ENCODE measurements around the gene LEFTY1. TPM values are rescaled to one million over a fixed set of nuclear protein-coding genes. Genes with fewer than 3 reads are reported as not detected.

LEFTY1 gene
- total RNA-seq, 1 experiment from 2014 or later, result not detected

GRCh38 chr1:225919906-225920305 is 31.0 kb upstream of the LEFTY1 start:
- BruUV-seq (replicated peaks), result no TSS peak
- no peak for TF ChIP-seq SIN3A (IDR thresholded peaks at IDR 0.05; ENCODE audit: borderline replicate concordance, insufficient read depth, low read depth, low read length)
- TF ChIP-seq, protein P1, sequence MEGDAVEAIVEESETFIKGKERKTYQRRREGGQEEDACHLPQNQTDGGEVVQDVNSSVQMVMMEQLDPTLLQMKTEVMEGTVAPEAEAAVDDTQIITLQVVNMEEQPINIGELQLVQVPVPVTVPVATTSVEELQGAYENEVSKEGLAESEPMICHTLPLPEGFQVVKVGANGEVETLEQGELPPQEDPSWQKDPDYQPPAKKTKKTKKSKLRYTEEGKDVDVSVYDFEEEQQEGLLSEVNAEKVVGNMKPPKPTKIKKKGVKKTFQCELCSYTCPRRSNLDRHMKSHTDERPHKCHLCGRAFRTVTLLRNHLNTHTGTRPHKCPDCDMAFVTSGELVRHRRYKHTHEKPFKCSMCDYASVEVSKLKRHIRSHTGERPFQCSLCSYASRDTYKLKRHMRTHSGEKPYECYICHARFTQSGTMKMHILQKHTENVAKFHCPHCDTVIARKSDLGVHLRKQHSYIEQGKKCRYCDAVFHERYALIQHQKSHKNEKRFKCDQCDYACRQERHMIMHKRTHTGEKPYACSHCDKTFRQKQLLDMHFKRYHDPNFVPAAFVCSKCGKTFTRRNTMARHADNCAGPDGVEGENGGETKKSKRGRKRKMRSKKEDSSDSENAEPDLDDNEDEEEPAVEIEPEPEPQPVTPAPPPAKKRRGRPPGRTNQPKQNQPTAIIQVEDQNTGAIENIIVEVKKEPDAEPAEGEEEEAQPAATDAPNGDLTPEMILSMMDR (IDR thresholded peaks at IDR 0.05), result no peak
- no peak for TF ChIP-seq POLR2AphosphoS5 (IDR thresholded peaks at IDR 0.05; ENCODE audit: low read depth, low read length)
- TF ChIP-seq TCF7L2 (IDR thresholded peaks at IDR 0.05; ENCODE audit: low read depth, low read length), result no peak
- TF ChIP-seq, protein P2, sequence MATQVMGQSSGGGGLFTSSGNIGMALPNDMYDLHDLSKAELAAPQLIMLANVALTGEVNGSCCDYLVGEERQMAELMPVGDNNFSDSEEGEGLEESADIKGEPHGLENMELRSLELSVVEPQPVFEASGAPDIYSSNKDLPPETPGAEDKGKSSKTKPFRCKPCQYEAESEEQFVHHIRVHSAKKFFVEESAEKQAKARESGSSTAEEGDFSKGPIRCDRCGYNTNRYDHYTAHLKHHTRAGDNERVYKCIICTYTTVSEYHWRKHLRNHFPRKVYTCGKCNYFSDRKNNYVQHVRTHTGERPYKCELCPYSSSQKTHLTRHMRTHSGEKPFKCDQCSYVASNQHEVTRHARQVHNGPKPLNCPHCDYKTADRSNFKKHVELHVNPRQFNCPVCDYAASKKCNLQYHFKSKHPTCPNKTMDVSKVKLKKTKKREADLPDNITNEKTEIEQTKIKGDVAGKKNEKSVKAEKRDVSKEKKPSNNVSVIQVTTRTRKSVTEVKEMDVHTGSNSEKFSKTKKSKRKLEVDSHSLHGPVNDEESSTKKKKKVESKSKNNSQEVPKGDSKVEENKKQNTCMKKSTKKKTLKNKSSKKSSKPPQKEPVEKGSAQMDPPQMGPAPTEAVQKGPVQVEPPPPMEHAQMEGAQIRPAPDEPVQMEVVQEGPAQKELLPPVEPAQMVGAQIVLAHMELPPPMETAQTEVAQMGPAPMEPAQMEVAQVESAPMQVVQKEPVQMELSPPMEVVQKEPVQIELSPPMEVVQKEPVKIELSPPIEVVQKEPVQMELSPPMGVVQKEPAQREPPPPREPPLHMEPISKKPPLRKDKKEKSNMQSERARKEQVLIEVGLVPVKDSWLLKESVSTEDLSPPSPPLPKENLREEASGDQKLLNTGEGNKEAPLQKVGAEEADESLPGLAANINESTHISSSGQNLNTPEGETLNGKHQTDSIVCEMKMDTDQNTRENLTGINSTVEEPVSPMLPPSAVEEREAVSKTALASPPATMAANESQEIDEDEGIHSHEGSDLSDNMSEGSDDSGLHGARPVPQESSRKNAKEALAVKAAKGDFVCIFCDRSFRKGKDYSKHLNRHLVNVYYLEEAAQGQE (IDR thresholded peaks at IDR 0.05; ENCODE audit: insufficient read depth in 1 of 2, low read depth in 2 of 2, low read length in 1 of 2), result no peak
- Histone ChIP-seq H3K36me3 (ENCODE audit: control insufficient read depth, insufficient read depth, low read length) (peaks cover 15% of the 10 kb centered on the region; the same call in 1 of the 2 replicates), H3K27ac (ENCODE audit: low read length) (0 out of 2 replicates have a peak overlapping the region, but pooled peaks have one; percentile 23), H3K4me1 (ENCODE audit: control insufficient read depth, insufficient read depth, low read length) (peaks cover 13% of the 10 kb centered on the region), H3K4me3 (ENCODE audit: low read depth in 2 of 2, low read length in 2 of 2) (no peak overlapping the region), H3K9me3 (ENCODE audit: control insufficient read depth, insufficient read depth, low read depth, low read length) (no peaks in the 10 kb centered on the region), H3K27me3 (ENCODE audit: control insufficient read depth, insufficient read depth, low read length) (no peaks in the 10 kb centered on the region)
- ATAC-seq, result no peak
- no peak for DNase-seq (ENCODE audit: low read depth, low spot score)
- intact Hi-C loops (cut with micrococcal nuclease; ENCODE audit: unreplicated experiment), result loop anchor here (10.0 kb wide), 1 partner anchor 55 kb away; no protein-coding TSS in a partner anchor
- in situ Hi-C loops (cut with HindIII; ENCODE audit: low pct_unique_long_range_greater_than_20kb, low sequenced_read_pairs), result no loop called here
- ChIA-PET CTCF (no interaction called here), POLR2A (no interaction called here)

GRCh38 chr1:225918280-225918679 is 29.3 kb upstream of the LEFTY1 start:
- in situ Hi-C loops (cut with HindIII; ENCODE audit: low pct_unique_long_range_greater_than_20kb, low sequenced_read_pairs), result no loop called here
- Histone ChIP-seq H3K4me1 (ENCODE audit: control insufficient read depth, insufficient read depth, low read length) (peaks cover 12% of the 10 kb centered on the region), H3K27ac (ENCODE audit: low read length) (no peak overlapping the region), H3K27me3 (ENCODE audit: control insufficient read depth, insufficient read depth, low read length) (no peaks in the 10 kb centered on the region), H3K36me3 (ENCODE audit: control insufficient read depth, insufficient read depth, low read length) (peaks cover 9% of the 10 kb centered on the region; the same call in 1 of the 2 replicates), H3K4me3 (ENCODE audit: low read depth in 2 of 2, low read length in 2 of 2) (no peak overlapping the region), H3K9me3 (ENCODE audit: control insufficient read depth, insufficient read depth, low read depth, low read length) (no peaks in the 10 kb centered on the region)
- no TSS peak for BruUV-seq (replicated peaks)
- TF ChIP-seq POLR2AphosphoS5 (IDR thresholded peaks at IDR 0.05; ENCODE audit: low read depth, low read length), result no peak
- TF ChIP-seq TCF7L2 (IDR thresholded peaks at IDR 0.05; ENCODE audit: low read depth, low read length), result no peak
- TF ChIP-seq SIN3A (IDR thresholded peaks at IDR 0.05; ENCODE audit: borderline replicate concordance, insufficient read depth, low read depth, low read length), result no peak
- ChIA-PET CTCF (no interaction called here), POLR2A (no interaction called here)
- ATAC-seq, result no peak
- intact Hi-C loops (cut with micrococcal nuclease; ENCODE audit: unreplicated experiment), result loop anchor here (10.0 kb wide), 1 partner anchor 57 kb away; no protein-coding TSS in a partner anchor
- DNase-seq (ENCODE audit: low read depth, low spot score), result no peak

DNA sequence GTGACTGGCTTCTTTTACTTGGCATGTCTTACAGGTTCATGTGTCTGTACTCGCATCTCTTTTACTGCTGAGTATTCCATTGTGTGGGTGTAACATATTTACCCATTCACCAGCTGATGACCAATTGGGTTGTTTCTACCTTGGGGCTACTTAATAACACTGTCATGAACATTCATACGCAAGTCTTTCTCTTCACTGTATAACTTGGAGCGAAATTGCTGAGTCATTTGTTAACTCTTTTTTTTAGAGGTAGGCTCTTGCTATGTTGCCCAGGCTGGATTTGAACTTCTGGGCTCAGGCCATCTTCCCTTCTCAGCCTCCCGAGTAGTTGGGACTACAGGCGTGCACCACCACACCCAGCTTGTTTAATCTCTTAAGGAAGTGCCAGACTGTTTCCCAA is 28.6 kb upstream of the LEFTY1 start:
- no peak for ATAC-seq
- intact Hi-C loops (cut with micrococcal nuclease; ENCODE audit: unreplicated experiment), result loop anchor here (10.0 kb wide), 1 partner anchor 57 kb away; no protein-coding TSS in a partner anchor
- ChIA-PET CTCF (no interaction called here), POLR2A (no interaction called here)
- Histone ChIP-seq H3K36me3 (ENCODE audit: control insufficient read depth, insufficient read depth, low read length) (peaks cover 6% of the 10 kb centered on the region; the same call in 1 of the 2 replicates), H3K9me3 (ENCODE audit: control insufficient read depth, insufficient read depth, low read depth, low read length) (no peaks in the 10 kb centered on the region), H3K27ac (ENCODE audit: low read length) (no peak overlapping the region), H3K27me3 (ENCODE audit: control insufficient read depth, insufficient read depth, low read length) (no peaks in the 10 kb centered on the region), H3K4me1 (ENCODE audit: control insufficient read depth, insufficient read depth, low read length) (peaks cover 4% of the 10 kb centered on the region), H3K4me3 (ENCODE audit: low read depth in 2 of 2, low read length in 2 of 2) (no peak overlapping the region)
- in situ Hi-C loops (cut with HindIII; ENCODE audit: low pct_unique_long_range_greater_than_20kb, low sequenced_read_pairs), result no loop called here
- TF ChIP-seq POLR2AphosphoS5 (IDR thresholded peaks at IDR 0.05; ENCODE audit: low read depth, low read length) (no peak), TCF7L2 (IDR thresholded peaks at IDR 0.05; ENCODE audit: low read depth, low read length) (no peak)
- TF ChIP-seq, protein P2 (IDR thresholded peaks at IDR 0.05; ENCODE audit: insufficient read depth in 1 of 2, low read depth in 2 of 2, low read length in 1 of 2), result no peak
- TF ChIP-seq, protein P1 (IDR thresholded peaks at IDR 0.05), result no peak
- BruUV-seq (replicated peaks), result no TSS peak
- DNase-seq (ENCODE audit: low read depth, low spot score), result no peak

All from Panc1 (cell line).